Measurements from ENCODE around the gene UTP14C. TPM values are rescaled to one million over a fixed set of nuclear protein-coding genes. Genes with fewer than 3 reads are reported as not detected.

UTP14C gene
- total RNA-seq, 1 experiment from 2014 or later: 9.0 TPM

- Histone ChIP-seq H3K4me2 (ENCODE audit: low read length) (no peak overlapping the region), H3K79me2 (ENCODE audit: insufficient read depth, low read length) (peaks cover 47% of the 10 kb centered on the region), H2AFZ (ENCODE audit: low read depth, low read length, poor library complexity, severe bottlenecking) (no peak overlapping the region), H3K4me1 (ENCODE audit: control insufficient read depth in 1 of 2, insufficient read depth in 2 of 2, low read length in 2 of 2) (peaks cover 6 to 8% of the 10 kb centered on the region in 2 experiments; a peak in 3 of 4 replicates), H3K27me3 (ENCODE audit: insufficient read depth, low read length) (no peaks in the 10 kb centered on the region), H4K20me1 (ENCODE audit: insufficient read depth) (no peaks in the 10 kb centered on the region), H3K27ac (ENCODE audit: low read depth, low read length) (no peak overlapping the region), H3K9ac (ENCODE audit: low read length) (no peak overlapping the region), H3K9me2 (ENCODE audit: insufficient read depth) (no peaks in the 10 kb centered on the region), H3K9me3 (ENCODE audit: control insufficient read depth in 1 of 2, insufficient read depth in 1 of 2, low read depth in 1 of 2, low read length in 2 of 2) (no peaks in the 10 kb centered on the region), H3K4me3 (replicated peaks in 1 of 2; ENCODE audit: low read depth in 1 of 2, low read length in 2 of 2) (no peak overlapping the region), H3K36me3 (ENCODE audit: control insufficient read depth in 1 of 2, insufficient read depth in 2 of 2, low read length in 2 of 2) (no peaks in the 10 kb centered on the region; a peak in 2 of 4 replicates)
- BruUV-seq (replicated peaks): no TSS peak
- no peak for ATAC-seq
- no peak for DNase-seq (ENCODE audit: low read depth, low spot score)
- intact Hi-C loops (cut with micrococcal nuclease): no loop called here
- CTCF ChIA-PET: no interaction called here
- POLR2A ChIA-PET: no interaction called here
- RAD21 ChIA-PET (ENCODE audit: low non-redundant PET in 1 of 2, low total read pairs in 2 of 2, uncharacterized antibody in 2 of 2, unreplicated experiment in 2 of 2): no interaction called here
- no peak for TF ChIP-seq CTCF (IDR thresholded peaks at IDR 0.05 in 2 of 3, conservative IDR thresholded peaks at IDR 0.05 in 1 of 3; ENCODE audit: borderline replicate concordance in 1 of 3, insufficient read depth in 1 of 3, low read depth in 2 of 3, low read length in 2 of 3)
- TF ChIP-seq REST (IDR thresholded peaks at IDR 0.05; ENCODE audit: low read depth): no peak
- TF ChIP-seq SRF (IDR thresholded peaks at IDR 0.05; ENCODE audit: low read depth): no peak
Observed at GRCh38 chr13:52016296-52016695, 8.2 kb upstream of the UTP14C start.

Measured in HCT116 (cell line).